ENCODE data around the gene SLC12A8. TPM values are rescaled to one million over a fixed set of nuclear protein-coding genes. Genes with fewer than 3 reads are reported as not detected.

Gene SLC12A8
- polyA plus RNA-seq, 1 donor from 2014 or later, result not detected

DNA sequence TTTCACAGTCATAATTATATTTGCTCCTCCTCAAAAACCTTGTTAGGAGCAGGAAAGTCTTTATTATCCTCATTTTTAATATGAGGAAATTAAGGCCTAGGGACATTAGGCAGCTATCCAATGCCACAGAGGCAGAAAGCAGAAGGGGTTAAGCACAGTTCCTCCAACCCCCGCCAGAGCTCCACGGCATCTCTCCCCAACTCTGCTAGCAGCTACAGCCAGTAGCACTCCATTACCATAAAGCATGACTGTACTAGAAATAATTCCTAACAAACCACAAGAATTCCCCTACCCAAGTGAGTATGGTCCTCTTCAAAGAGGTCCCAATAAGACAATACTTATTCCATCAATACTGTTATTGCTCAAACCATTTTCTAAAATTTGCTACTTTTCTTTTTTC is 166.6 kb downstream of the SLC12A8 start:
- no peaks in the 10 kb centered on the region for H3K27me3 Mint-ChIP-seq
- no peak overlapping the region for H3K27ac Mint-ChIP-seq
- H3K4me1 Mint-ChIP-seq, result peaks cover 3 to 17% (median 9%) of the 10 kb centered on the region in 3 donors
- H3K4me3 Mint-ChIP-seq, result no peak overlapping the region
- no peaks in the 10 kb centered on the region for H3K36me3 Mint-ChIP-seq
- no peaks in the 10 kb centered on the region for H3K9me3 Mint-ChIP-seq

DNA sequence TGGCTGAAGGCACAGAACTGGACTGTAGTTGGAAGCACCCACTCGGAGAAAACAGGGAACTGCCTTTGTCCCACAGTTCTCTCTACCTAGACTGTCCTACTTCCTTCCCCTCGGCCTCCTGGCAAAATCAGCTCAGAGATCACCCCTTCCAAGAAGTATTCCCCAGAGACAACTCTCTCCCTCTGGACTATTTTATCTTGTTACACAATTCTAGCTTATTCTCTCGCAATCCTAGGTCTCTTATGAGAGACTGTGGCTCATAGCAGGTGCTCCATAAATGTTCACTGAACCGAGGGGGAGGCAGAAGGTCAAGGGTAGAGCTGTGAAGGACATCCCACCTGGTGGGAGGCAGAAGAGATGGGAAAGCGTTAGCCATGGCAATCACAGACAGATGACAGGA is 167.4 kb downstream of the SLC12A8 start:
- Mint-ChIP-seq H3K4me3 (no peak overlapping the region), H3K27ac (no peak overlapping the region), H3K36me3 (no peaks in the 10 kb centered on the region), H3K9me3 (no peaks in the 10 kb centered on the region), H3K4me1 (peaks cover 0 to 11% (median 3%) of the 10 kb centered on the region in 3 donors), H3K27me3 (no peaks in the 10 kb centered on the region)

DNA sequence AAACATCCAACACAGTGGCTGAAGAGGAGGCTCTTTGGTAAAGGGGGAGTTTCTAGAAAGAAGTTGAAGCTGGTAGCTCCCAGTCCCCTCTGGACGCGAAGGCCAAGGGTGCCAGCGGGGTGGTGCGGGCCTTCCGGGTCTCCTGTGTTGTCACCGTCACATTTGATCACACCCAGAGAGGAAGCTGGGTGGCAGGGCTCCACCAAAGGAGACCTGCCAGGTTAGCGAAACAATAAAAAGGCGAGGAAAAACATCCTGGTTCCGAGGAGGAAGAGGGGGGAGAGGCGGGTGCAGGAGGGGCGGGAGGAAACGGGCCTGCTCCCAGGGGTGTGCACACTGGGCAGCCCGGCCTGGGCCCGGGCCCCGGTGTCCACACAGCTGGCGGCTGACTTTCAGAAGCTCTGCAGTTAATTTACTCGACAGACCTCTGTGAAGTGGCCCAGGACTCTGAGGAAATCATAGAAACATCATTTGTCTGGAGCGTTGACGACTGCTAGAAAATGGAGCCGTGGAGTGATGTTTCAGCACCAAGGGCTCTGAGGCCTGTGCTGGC is 168.9 kb downstream of the SLC12A8 start:
- Mint-ChIP-seq H3K36me3 (no peaks in the 10 kb centered on the region), H3K9me3 (no peaks in the 10 kb centered on the region), H3K27ac (no peak overlapping the region), H3K4me1 (peaks cover 0 to 9% (median 7%) of the 10 kb centered on the region in 3 donors), H3K27me3 (no peaks in the 10 kb centered on the region), H3K4me3 (no peak overlapping the region)

DNA sequence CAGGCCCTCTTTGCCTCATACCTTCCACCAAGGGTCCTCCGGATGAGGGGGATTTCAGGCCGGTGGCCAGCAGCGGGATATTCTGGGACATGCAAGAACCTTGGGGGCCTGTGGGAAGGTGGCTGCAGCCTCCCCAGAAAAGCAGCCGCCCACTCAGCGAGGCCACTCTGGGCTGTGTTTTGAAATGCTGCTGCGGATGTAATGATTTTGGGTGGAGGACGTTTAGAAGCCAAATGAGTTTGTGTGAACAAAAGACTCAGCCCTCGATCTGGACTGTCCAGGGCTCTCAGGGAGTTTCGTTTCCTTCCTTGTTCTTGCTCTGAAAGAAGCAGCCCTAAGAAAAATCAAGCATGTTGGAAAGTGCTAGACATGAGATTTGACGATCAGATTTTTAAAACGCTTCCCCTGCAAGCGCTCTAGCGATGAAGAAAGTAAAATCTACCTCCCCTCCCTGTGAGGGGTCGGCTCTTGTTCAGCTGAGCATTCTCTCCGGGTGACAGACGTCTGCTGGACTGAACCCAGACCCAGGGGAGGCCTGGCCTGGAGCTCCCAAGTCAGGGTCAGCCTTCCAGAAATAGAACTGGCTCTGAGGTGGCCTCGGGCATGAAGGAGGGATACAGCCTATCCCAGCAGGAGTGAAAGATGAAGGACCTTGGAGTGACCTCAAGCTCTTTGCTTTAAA is 169.7 kb downstream of the SLC12A8 start:
- Mint-ChIP-seq H3K4me1 (peaks cover 0 to 9% (median 7%) of the 10 kb centered on the region in 3 donors), H3K27me3 (no peaks in the 10 kb centered on the region), H3K9me3 (no peaks in the 10 kb centered on the region), H3K4me3 (no peak overlapping the region), H3K27ac (no peak overlapping the region), H3K36me3 (no peaks in the 10 kb centered on the region)

DNA sequence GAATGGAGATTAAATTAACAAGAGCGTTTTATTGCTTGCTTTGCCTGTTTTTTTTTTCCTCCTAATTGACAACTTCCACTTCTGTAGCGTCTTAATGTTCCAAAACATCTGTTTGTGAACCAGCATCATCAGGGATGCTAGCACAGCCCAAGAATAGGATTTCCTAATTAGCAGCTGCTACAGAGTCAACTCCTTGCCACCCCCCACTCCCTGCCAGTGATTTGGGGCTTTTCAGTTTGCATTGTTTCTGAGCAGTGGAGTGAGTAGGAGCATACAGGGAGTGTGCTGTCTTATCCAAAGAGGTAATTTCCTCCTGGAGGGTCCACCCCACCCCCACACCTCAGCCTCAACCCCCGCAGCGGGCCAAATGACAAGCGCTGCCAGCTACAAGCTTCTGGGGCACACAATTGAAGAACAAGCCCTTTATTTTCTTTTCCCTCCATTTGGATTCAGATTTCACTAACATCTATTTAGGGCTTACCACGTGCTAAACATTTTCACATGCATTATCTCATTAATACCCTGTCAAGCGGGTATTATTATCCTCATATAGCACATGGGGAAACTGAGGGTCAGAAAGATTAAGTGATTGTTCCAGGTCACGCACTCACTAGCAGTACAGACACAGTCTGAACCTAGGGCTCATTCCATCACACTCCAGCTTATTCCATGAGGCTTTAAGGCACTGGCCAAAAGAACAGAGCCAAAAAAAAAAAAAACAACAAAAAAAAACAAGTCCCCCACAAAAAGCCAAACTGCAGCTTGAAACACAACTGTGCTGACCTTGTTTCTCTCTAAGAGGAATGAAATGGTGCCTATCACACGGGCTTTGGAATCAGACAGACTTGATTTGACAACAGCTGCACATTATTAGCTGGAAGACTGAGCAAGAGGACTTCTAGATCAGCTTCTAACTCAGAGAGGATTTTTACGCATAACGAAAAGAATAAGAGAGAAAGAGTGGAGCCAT is 173.1 kb downstream of the SLC12A8 start:
- H3K27ac Mint-ChIP-seq, result peak overlapping the region in 1 of 3 donors; percentile 4
- H3K4me1 Mint-ChIP-seq, result peaks cover 2 to 10% (median 6%) of the 10 kb centered on the region in 3 donors
- no peak overlapping the region for H3K4me3 Mint-ChIP-seq
- H3K9me3 Mint-ChIP-seq, result peaks cover 4 to 6% (median 4%) of the 10 kb centered on the region in 3 donors
- H3K36me3 Mint-ChIP-seq, result peaks cover 7% of the 10 kb centered on the region
- H3K27me3 Mint-ChIP-seq, result no peaks in the 10 kb centered on the region

DNA sequence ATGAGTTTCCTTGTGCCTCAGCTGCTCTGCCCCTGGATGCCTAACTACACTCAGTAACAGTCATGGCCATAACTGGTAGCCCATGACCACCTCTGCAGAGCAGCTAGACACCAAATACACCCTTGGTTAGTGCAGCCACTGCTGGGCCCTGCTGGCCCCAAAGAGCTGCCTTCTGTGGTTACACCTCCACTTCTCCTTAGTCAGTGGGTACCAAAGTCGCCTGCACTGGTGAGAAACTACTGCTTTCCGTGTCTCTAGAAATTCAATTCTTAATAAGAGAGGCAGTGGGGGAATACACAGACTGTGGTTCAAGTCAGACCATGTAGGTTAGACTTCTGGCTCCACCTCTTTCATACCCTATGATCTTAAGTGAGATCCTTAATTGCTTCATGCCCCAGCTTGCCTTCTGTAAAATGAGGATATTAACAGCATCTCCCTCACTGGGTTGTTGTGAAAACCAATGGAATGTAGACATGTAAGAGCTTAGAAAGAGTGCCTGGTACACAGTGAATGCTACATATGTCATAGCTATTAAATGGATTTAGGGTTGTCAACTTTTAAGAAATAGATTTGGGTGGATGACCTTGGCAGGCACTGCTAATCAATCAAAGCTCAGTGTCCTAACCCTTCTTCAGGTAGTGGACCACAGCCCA is 174.9 kb downstream of the SLC12A8 start:
- no peaks in the 10 kb centered on the region for H3K27me3 Mint-ChIP-seq
- peak overlapping the region in 1 of 3 donors; percentile 11 for H3K27ac Mint-ChIP-seq
- H3K4me3 Mint-ChIP-seq, result no peak overlapping the region
- H3K9me3 Mint-ChIP-seq, result peaks cover 4 to 6% (median 4%) of the 10 kb centered on the region in 3 donors
- peaks cover 7% of the 10 kb centered on the region for H3K36me3 Mint-ChIP-seq
- H3K4me1 Mint-ChIP-seq, result peaks cover 2 to 10% (median 6%) of the 10 kb centered on the region in 3 donors

DNA sequence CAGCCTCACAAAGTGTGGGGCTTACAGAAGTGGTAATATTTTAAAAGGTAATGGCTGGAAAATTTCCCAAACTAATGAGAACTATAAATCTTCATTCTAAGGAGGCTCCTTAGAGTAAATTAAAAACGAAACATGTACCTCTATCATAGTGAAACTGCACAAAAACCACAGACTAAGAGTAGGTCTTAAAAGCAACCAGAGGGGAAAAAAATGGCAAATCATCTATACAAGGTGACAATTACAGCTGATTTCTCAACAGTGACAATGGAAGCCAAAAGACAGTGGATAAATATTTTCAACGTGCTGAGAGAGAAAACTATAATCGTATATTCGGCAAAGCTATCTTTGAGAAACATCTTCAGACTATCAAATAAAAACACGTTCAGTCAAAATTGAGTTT is 177.3 kb downstream of the SLC12A8 start:
- peaks cover 5 to 15% (median 14%) of the 10 kb centered on the region in 3 donors for H3K4me1 Mint-ChIP-seq
- H3K36me3 Mint-ChIP-seq, result peaks cover 7% of the 10 kb centered on the region
- H3K27ac Mint-ChIP-seq, result no peak overlapping the region
- no peak overlapping the region for H3K4me3 Mint-ChIP-seq
- H3K27me3 Mint-ChIP-seq, result no peaks in the 10 kb centered on the region
- H3K9me3 Mint-ChIP-seq, result peaks cover 4 to 6% (median 4%) of the 10 kb centered on the region in 3 donors

DNA sequence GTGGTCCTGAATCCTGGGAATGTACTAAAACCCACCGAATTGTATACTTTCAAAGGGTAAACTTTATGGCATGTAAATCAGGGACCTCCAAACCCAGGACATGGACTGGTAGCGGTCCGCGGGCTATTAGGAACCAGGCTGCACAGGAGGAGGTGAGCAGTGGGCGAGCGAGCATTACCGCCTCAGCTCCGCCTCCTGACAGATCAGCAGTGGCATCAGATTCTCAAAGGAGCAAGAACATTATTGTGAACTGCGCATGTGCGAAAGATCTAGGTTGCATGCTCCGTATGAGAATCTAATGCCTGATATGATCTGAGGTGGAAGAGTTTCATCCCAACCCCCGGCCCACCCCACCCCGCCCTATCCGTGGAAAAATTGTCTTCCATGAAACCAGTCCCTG is 178.9 kb downstream of the SLC12A8 start:
- Mint-ChIP-seq H3K36me3 (peaks cover 7% of the 10 kb centered on the region), H3K27ac (peak overlapping the region in 1 of 3 donors; percentile 3), H3K27me3 (no peaks in the 10 kb centered on the region), H3K4me1 (peaks cover 5 to 20% (median 8%) of the 10 kb centered on the region in 3 donors), H3K9me3 (peaks cover 4 to 6% (median 4%) of the 10 kb centered on the region in 3 donors), H3K4me3 (no peak overlapping the region)

DNA sequence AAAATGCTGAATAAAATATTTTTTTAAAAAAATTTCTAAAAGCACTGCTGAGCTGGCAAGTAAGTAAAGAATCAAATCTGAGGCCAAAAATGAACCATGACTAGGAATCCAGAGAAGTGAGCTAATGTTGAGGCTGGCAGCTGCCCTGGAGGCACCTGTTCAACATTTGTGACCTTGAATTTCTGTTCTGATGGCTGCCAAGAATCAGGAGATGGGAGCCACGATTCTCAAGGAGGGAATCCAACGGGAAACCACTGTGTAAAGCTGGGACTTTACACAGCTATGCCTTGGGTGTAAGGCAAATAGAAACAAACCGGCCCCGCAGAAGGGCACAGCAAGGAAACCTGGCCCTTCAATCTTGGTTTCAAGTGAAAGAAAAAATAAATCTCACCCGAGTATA is 179.4 kb downstream of the SLC12A8 start:
- peaks cover 7% of the 10 kb centered on the region for H3K36me3 Mint-ChIP-seq
- H3K4me1 Mint-ChIP-seq, result peaks cover 5 to 20% (median 8%) of the 10 kb centered on the region in 3 donors
- H3K27ac Mint-ChIP-seq, result peak overlapping the region in 1 of 3 donors; percentile 3
- peaks cover 4 to 6% (median 4%) of the 10 kb centered on the region in 3 donors for H3K9me3 Mint-ChIP-seq
- H3K4me3 Mint-ChIP-seq, result no peak overlapping the region
- H3K27me3 Mint-ChIP-seq, result no peaks in the 10 kb centered on the region

DNA sequence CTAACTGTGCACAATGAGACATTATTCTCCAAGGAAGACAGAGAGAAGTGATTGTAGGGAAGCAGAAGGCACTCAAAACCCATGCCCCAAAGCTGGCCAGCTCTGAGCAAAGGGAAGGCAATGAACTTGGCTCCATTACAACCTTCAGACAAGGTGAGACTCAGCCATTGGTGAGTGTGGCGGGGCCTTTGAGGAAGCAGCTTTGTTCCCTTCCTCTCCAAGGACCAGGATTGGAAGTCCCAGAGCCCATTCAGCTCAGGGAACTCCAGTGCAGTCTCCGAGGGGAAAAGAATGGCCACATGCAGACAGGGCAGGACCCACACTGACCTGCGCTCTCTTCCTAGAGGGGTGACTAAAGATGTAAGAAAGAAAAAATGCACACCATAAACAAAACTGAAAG is 179.9 kb downstream of the SLC12A8 start:
- H3K4me1 Mint-ChIP-seq, result peaks cover 5 to 20% (median 8%) of the 10 kb centered on the region in 3 donors
- peaks cover 7% of the 10 kb centered on the region for H3K36me3 Mint-ChIP-seq
- no peaks in the 10 kb centered on the region for H3K27me3 Mint-ChIP-seq
- H3K27ac Mint-ChIP-seq, result peak overlapping the region in 1 of 3 donors; percentile 3
- peaks cover 4 to 6% (median 4%) of the 10 kb centered on the region in 3 donors for H3K9me3 Mint-ChIP-seq
- H3K4me3 Mint-ChIP-seq, result peak overlapping the region in 1 of 4 donors; percentile 68

Other genes with a start within 250 kb of the SLC12A8 start
- 1.5 TPM for gene HEG1, start 156.8 kb downstream of the SLC12A8 start, polyA plus RNA-seq
- gene ZNF148, start 162.6 kb upstream of the SLC12A8 start, polyA plus RNA-seq, result 54.5 TPM